ENCODE results near the gene DYNAP.

The DYNAP gene

GRCh38 chr18:54641734-54642133, 50.7 kb downstream of the DYNAP start:
- H3K9me3 ChIP-seq (replicated peaks; ENCODE audit: insufficient read depth, low read length), result no peaks in the 10 kb centered on the region
- H2AFZ ChIP-seq (ENCODE audit: low read length), result no peak overlapping the region
- no peak overlapping the region for H3K4me3 ChIP-seq (ENCODE audit: low read length)
- no peaks in the 10 kb centered on the region for H3K27me3 ChIP-seq (replicated peaks; ENCODE audit: insufficient read depth, low read length)
- H3K4me2 ChIP-seq (ENCODE audit: low read depth, low read length), result no peak overlapping the region
- H3K9me2 ChIP-seq (replicated peaks; ENCODE audit: insufficient read depth, low read length), result no peaks in the 10 kb centered on the region
- no peaks in the 10 kb centered on the region for H3F3A ChIP-seq (ENCODE audit: insufficient read depth, low read length)
- H3K79me2 ChIP-seq (ENCODE audit: low read length), result no peaks in the 10 kb centered on the region
- H4K20me1 ChIP-seq (ENCODE audit: insufficient read depth, low read length), result no peaks in the 10 kb centered on the region
- TF ChIP-seq EZH2phosphoT487 (IDR thresholded peaks at IDR 0.05; ENCODE audit: low read length) (no peak), EZH2 (optimal IDR thresholded peaks at IDR 0.05; ENCODE audit: low read depth, low read length) (no peak), CTCF (IDR thresholded peaks at IDR 0.05; ENCODE audit: low read length) (no peak)
- H3K4me1 ChIP-seq (ENCODE audit: low read length), result no peaks in the 10 kb centered on the region
- H3K36me3 ChIP-seq (replicated peaks; ENCODE audit: insufficient read depth, low read length), result no peaks in the 10 kb centered on the region
- no peak overlapping the region for H3K9ac ChIP-seq (ENCODE audit: low read length)
- DNase-seq, result no peak
- H3K27ac ChIP-seq (ENCODE audit: low read length), result no peak overlapping the region

GRCh38 chr18:54647176-54647575, 56.1 kb downstream of the DYNAP start:
- Histone ChIP-seq H3K9ac (ENCODE audit: low read length) (no peak overlapping the region), H3K36me3 (replicated peaks; ENCODE audit: insufficient read depth, low read length) (no peaks in the 10 kb centered on the region), H3K4me3 (ENCODE audit: low read length) (no peak overlapping the region), H3K27me3 (replicated peaks; ENCODE audit: insufficient read depth, low read length) (no peaks in the 10 kb centered on the region), H3F3A (ENCODE audit: insufficient read depth, low read length) (no peaks in the 10 kb centered on the region), H3K9me2 (replicated peaks; ENCODE audit: insufficient read depth, low read length) (no peaks in the 10 kb centered on the region), H3K27ac (ENCODE audit: low read length) (no peak overlapping the region), H3K9me3 (replicated peaks; ENCODE audit: insufficient read depth, low read length) (no peaks in the 10 kb centered on the region), H2AFZ (ENCODE audit: low read length) (no peak overlapping the region), H3K4me1 (ENCODE audit: low read length) (no peaks in the 10 kb centered on the region), H4K20me1 (ENCODE audit: insufficient read depth, low read length) (no peaks in the 10 kb centered on the region), H3K4me2 (ENCODE audit: low read depth, low read length) (no peak overlapping the region), H3K79me2 (ENCODE audit: low read length) (no peaks in the 10 kb centered on the region)
- peak; percentile 37 for DNase-seq
- no peak for TF ChIP-seq EZH2phosphoT487 (IDR thresholded peaks at IDR 0.05; ENCODE audit: low read length)
- TF ChIP-seq CTCF (IDR thresholded peaks at IDR 0.05; ENCODE audit: low read length), result peak; percentile 37
